HFFc6 (cell line): ENCODE data around the gene APBA3. TPM values are rescaled to one million over a fixed set of nuclear protein-coding genes. Genes with fewer than 3 reads are reported as not detected.

ENCODE experiments used
- DNase-seq: peaks from one replicate; pipeline ENCODE4 v3.0.0-alpha.2; 2018
- H3K27ac Mint-ChIP-seq: 2 replicates; pipeline ENCODE4 v1.8.0; 2020; ENCODE audit warnings: mild to moderate bottlenecking, mixed read lengths
- H3K27me3 Mint-ChIP-seq: 2 replicates; pipeline ENCODE4 v1.8.0; 2021; ENCODE audit warnings: mild to moderate bottlenecking, moderate library complexity, mixed read lengths; ENCODE audit not compliant: insufficient read depth
- H3K36me3 Mint-ChIP-seq: 2 replicates; pipeline ENCODE4 v1.8.0; 2021; ENCODE audit warnings: low read depth, mixed read lengths
- H3K4me1 Mint-ChIP-seq: 2 replicates; pipeline ENCODE4 v1.8.0; 2020; ENCODE audit warnings: low read depth, mixed read lengths
- H3K4me3 Mint-ChIP-seq: 2 replicates; pipeline ENCODE4 v1.8.0; 2020; ENCODE audit warnings: mild to moderate bottlenecking, moderate library complexity, mixed read lengths
- H3K9me3 Mint-ChIP-seq: 2 replicates; pipeline ENCODE4 v1.8.0; 2020; ENCODE audit warnings: mild to moderate bottlenecking, mixed read lengths
- long read RNA-seq: library from polyadenylated mRNA; unstranded; transcript quantifications from one replicate; pipeline ENCODE4 v2.0.0, GENCODE V29; 2019
- total RNA-seq, 6 experiments: library from RNA; stranded (reverse); fragmentation: NEBNext Ultra II Directional; extraction: Animal tissue kit (Norgen Biotek cat#: 25700); gene quantifications; 2 replicates in 1 of 6; 3 replicates in 5 of 6; pipeline ENCODE4 v1.2.3, GENCODE V29; 2021
- TF ChIP-seq, protein P1 (sequence below): fragments of 200-600 bp; sonication (generic); IDR thresholded peaks from 2 replicates; pipeline ENCODE4 v1.5.0; 2021; ENCODE audit warnings: antibody characterized with exemption, mild to moderate bottlenecking

APBA3 gene
- total RNA-seq, result 10 to 100 TPM in 4 of 6 experiments, 1 to 10 TPM in 2; 9.1 to 13.8 (median 10.4) TPM
- long read RNA-seq, transcript APBA3-201 (11 exons, 2,075 nt), result major isoform, 14 of 18 reads
- long read RNA-seq, partial matches to known transcripts, result 1 of 18 reads
- long read RNA-seq, other reads (novel, unspliced or antisense), result 3 of 18 reads

GRCh38 chr19:3761382-3762129, at the start of gene APBA3:
Gene APBA3 (minus strand): TSS chr19:3761692. CDS start chr19:3760264, 1,428 bp downstream.
- Mint-ChIP-seq H3K4me1 (peaks cover 16% of the 10 kb centered on the region), H3K27ac (peak within 1 kb of the TSS; percentile 100), H3K27me3 (peaks cover 1% of the 10 kb centered on the region; the same call in 1 of the 2 replicates), H3K9me3 (no peaks in the 10 kb centered on the region), H3K36me3 (peaks cover 9% of the 10 kb centered on the region; the same call in 1 of the 2 replicates), H3K4me3 (peak within 1 kb of the TSS; percentile 98)
- TF ChIP-seq, protein P1, sequence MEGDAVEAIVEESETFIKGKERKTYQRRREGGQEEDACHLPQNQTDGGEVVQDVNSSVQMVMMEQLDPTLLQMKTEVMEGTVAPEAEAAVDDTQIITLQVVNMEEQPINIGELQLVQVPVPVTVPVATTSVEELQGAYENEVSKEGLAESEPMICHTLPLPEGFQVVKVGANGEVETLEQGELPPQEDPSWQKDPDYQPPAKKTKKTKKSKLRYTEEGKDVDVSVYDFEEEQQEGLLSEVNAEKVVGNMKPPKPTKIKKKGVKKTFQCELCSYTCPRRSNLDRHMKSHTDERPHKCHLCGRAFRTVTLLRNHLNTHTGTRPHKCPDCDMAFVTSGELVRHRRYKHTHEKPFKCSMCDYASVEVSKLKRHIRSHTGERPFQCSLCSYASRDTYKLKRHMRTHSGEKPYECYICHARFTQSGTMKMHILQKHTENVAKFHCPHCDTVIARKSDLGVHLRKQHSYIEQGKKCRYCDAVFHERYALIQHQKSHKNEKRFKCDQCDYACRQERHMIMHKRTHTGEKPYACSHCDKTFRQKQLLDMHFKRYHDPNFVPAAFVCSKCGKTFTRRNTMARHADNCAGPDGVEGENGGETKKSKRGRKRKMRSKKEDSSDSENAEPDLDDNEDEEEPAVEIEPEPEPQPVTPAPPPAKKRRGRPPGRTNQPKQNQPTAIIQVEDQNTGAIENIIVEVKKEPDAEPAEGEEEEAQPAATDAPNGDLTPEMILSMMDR, result peak; percentile 87
- DNase-seq, result peak; percentile 78

DNA sequence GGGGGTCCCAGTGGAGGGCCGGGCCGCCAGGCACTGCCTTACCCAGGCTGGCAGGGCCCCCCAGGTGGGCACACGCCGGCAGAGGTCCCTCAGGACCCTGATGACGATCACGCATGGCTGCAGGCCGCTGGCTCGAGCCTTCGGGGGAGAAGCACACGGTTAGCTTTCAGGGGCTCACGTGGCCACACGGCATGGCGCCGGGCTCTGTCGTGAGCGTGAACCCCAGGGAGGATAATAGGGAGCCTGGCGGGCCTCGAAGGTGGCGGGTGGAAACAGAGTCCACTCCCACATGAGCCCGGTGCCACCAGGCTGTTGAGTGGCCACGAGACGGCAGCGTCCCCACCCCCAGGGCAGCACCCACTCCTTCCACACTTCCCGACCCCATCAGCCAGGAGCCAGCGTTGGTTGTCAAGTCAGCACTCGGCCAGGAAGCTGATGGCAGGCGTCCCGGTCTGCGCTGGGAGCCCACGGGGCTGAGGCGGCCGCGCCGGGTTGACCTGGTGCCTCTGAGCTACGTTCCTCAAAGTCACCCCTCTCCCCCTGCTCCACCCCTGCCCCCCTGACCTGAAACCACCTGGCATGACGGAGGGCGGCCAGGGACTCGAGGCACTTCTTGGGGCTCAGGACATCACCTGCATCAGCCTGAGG, 49.3 kb upstream of the APBA3 start:
- peaks cover 11% of the 10 kb centered on the region for H3K9me3 Mint-ChIP-seq
- no peaks in the 10 kb centered on the region for H3K36me3 Mint-ChIP-seq
- DNase-seq, result no peak
- H3K27ac Mint-ChIP-seq, result no peak overlapping the region
- peaks cover 11% of the 10 kb centered on the region for H3K27me3 Mint-ChIP-seq
- no peak overlapping the region for H3K4me3 Mint-ChIP-seq
- TF ChIP-seq, protein P1, result no peak
- H3K4me1 Mint-ChIP-seq, result no peaks in the 10 kb centered on the region

DNA sequence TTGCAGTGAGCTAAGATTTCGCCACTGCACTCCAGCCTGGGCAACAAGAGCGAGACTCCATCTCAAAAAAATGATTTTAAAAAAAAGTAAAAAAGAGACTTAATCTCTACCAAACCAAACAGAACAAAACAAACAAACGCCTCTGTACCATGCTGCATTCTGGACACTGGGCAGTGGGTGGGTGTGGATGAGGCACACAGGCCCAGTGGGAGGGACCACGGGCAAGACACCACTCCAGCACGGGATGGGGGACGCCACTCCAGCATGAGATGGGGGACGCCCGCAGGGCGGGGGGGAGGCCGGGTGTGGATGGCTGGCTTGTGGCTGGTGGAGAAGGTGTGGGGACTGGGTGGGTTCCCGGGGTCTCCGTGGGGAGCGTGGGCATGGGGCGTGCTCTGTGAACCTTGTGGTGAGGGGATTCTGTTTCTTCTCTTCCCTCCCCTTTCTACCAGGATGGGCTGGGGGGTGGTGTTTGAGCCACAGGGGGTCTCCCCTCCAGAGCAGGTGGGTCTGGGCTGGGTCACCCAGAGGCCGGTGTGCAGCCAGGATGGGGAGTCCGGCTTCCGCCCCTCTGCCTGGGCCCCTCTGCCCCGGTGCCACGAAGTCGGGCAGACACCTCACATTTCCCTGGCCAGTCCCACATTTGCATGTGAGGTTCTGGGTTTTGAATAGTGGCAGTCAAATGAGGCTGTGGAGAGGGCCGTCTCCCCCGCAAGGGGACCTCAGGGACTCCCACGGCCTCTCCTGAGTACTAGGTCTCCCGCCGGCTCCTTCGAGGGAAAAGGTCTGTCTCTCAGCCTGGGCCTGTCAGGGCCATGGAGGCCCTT, 48.6 kb upstream of the APBA3 start:
- no peaks in the 10 kb centered on the region for H3K4me1 Mint-ChIP-seq

DNA sequence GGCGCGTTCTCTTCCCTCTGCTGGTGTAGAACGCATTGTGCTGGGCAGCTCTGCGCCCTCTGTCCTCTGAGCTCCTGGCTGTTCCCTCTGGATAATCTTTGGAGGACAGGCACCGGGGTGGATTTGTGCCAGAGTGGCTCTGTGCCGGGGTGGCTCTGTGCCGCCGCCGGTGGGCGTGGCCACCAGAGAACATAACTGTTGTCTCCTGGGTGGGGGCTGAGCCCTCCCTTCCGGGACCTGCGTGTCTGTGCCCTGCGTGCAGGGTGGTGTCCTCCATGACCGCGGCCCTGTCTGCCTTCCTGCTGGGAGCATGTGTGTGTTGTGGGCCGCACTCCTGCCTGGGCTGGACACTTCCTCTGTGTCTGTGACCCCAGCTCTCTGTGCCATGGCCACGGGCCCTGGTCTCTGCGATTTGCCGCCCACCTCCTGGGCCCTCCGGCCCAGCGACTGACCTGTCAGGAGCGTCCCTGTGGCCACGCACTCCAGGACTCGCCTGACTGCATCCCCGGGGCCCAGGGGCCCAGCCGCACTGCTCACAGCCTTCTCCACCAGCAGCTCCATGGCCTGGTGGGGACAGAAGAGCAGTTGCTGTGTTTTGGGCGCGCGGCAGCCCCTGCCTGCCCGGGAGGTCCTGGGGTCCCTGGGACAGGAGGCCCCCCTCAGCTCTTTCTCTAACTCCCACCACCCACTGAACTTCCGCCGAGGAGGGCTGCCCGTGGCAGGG, 47.1 kb upstream of the APBA3 start:
- H3K27ac Mint-ChIP-seq, result no peak overlapping the region
- TF ChIP-seq, protein P1, result no peak
- no peak for DNase-seq
- no peak overlapping the region for H3K4me3 Mint-ChIP-seq
- peaks cover 11% of the 10 kb centered on the region for H3K9me3 Mint-ChIP-seq
- no peaks in the 10 kb centered on the region for H3K4me1 Mint-ChIP-seq
- H3K27me3 Mint-ChIP-seq, result peaks cover 7% of the 10 kb centered on the region
- no peaks in the 10 kb centered on the region for H3K36me3 Mint-ChIP-seq

More for the DNA sequence above, 48.6 kb upstream of the APBA3 start:
- H3K36me3 Mint-ChIP-seq, result no peaks in the 10 kb centered on the region
- no peak overlapping the region for H3K27ac Mint-ChIP-seq
- H3K4me3 Mint-ChIP-seq, result no peak overlapping the region
- DNase-seq, result no peak
- TF ChIP-seq, protein P1, result no peak
- H3K9me3 Mint-ChIP-seq, result peaks cover 11% of the 10 kb centered on the region
- H3K27me3 Mint-ChIP-seq, result peaks cover 10% of the 10 kb centered on the region
